GM18520 (cell line): ENCODE measurements around the gene ZACN.

Source experiments
- ATAC-seq: cut with Tn5 transposase; IDR thresholded peaks from one replicate; pipeline ENCODE4 v1.9.1; 2021; ENCODE audit not compliant: unreplicated experiment

Gene ZACN

GRCh38 chr17:76097716-76098295 is 18.8 kb downstream of the ZACN start:
- ATAC-seq, result no peak

- ATAC-seq, result no peak
Observed at GRCh38 chr17:76102944-76103273, 23.9 kb downstream of the ZACN start.

- ATAC-seq, result peak; percentile 63
Observed at GRCh38 chr17:76103274-76104139, 24.5 kb downstream of the ZACN start, which contains the start of gene EXOC7. TSS of gene EXOC7 (minus strand) at chr17:76103787. CDS start at chr17:76103692, 95 bp downstream.

- no peak for ATAC-seq
Observed at GRCh38 chr17:76104140-76104895, 25.3 kb downstream of the ZACN start.

- no peak for ATAC-seq
Observed at GRCh38 chr17:76104896-76105231, 25.9 kb downstream of the ZACN start.

GRCh38 chr17:76106703-76107102 is 27.7 kb downstream of the ZACN start:
- no peak for ATAC-seq

- ATAC-seq, result no peak
Observed at GRCh38 chr17:76107509-76107908, 28.5 kb downstream of the ZACN start.

- no peak for ATAC-seq
Observed at GRCh38 chr17:76111956-76112355, 33.0 kb downstream of the ZACN start.

- no peak for ATAC-seq
Observed at GRCh38 chr17:76115138-76115754, 36.3 kb downstream of the ZACN start.

- ATAC-seq, result no peak
Observed at GRCh38 chr17:76119409-76120371, 40.7 kb downstream of the ZACN start.

- no peak for ATAC-seq
Observed at GRCh38 chr17:76120658-76121008, 41.7 kb downstream of the ZACN start.

- peak; percentile 10 for ATAC-seq
Observed at GRCh38 chr17:76121932-76122430, 43.0 kb downstream of the ZACN start.

- ATAC-seq, result no peak
Observed at GRCh38 chr17:76122431-76123190, 43.6 kb downstream of the ZACN start.

- no peak for ATAC-seq
Observed at GRCh38 chr17:76123191-76123499, 44.2 kb downstream of the ZACN start.

GRCh38 chr17:76123749-76124581 is 45.0 kb downstream of the ZACN start:
- ATAC-seq, result no peak

GRCh38 chr17:76124582-76125390 is 45.8 kb downstream of the ZACN start:
- ATAC-seq, result no peak

GRCh38 chr17:76125391-76125675 is 46.4 kb downstream of the ZACN start:
- no peak for ATAC-seq

GRCh38 chr17:76125922-76126321 is 46.9 kb downstream of the ZACN start:
- no peak for ATAC-seq
